WTC11 (cell line): ENCODE measurements around the gene TMEM207.

Source experiments
- CTCF ChIP-seq: fragments of 200-600 bp; IDR thresholded peaks from 2 replicates; pipeline ENCODE4 v1.8.0; 2022; ENCODE audit warnings: antibody characterized with exemption
- ELF4 ChIP-seq: sonication (generic); formaldehyde crosslinking; IDR thresholded peaks from 2 replicates; pipeline ENCODE4 v1.8.1; 2022; ENCODE audit warnings: low read depth, mild to moderate bottlenecking, moderate library complexity, missing genetic modification reagents
- MAX ChIP-seq: sonication (generic); formaldehyde crosslinking; IDR thresholded peaks from 2 replicates; pipeline ENCODE4 v1.8.0; 2022; ENCODE audit warnings: mild to moderate bottlenecking, missing genetic modification reagents
- MLX ChIP-seq: sonication (generic); formaldehyde crosslinking; IDR thresholded peaks from 2 replicates; pipeline ENCODE4 v1.8.1; 2023; ENCODE audit warnings: mild to moderate bottlenecking, missing genetic modification reagents, moderate library complexity
- PRDM15 ChIP-seq: sonication (generic); formaldehyde crosslinking; IDR thresholded peaks from 2 replicates; pipeline ENCODE4 v1.8.0; 2022; ENCODE audit warnings: missing genetic modification reagents
- TEAD1 ChIP-seq: sonication (generic); formaldehyde crosslinking; IDR thresholded peaks from 2 replicates; pipeline ENCODE4 v1.8.0; 2022; ENCODE audit warnings: mild to moderate bottlenecking, missing genetic modification reagents
- USF2 ChIP-seq: sonication (generic); formaldehyde crosslinking; IDR thresholded peaks from 2 replicates; pipeline ENCODE4 v1.8.1; 2023; ENCODE audit warnings: mild to moderate bottlenecking, missing genetic modification reagents, moderate library complexity

- TF ChIP-seq CTCF (no peak), ELF4 (no peak), USF2 (CRISPR knock-in tag) (no peak), PRDM15 (no peak), MAX (CRISPR knock-in tag) (no peak), TEAD1 (CRISPR knock-in tag) (no peak), MLX (no peak)
Observed at GRCh38 chr3:190424108-190424477, 25.6 kb downstream of the TMEM207 start.
